Astrocyte (in vitro differentiated cells and primary cell): Measurements from ENCODE around the gene ATP6V1B1.

Experiments used
- EZH2 ChIP-seq: IDR thresholded peaks from 2 replicates; pipeline ENCODE4 v1.6.1; 2012; ENCODE audit warnings: mild to moderate bottlenecking, low read length, inconsistent platforms; ENCODE audit not compliant: insufficient read depth
- TF ChIP-seq, protein P1 (sequence below): IDR thresholded peaks from 2 replicates; pipeline ENCODE4 v1.5.1; 2011; ENCODE audit warnings: low read depth, mild to moderate bottlenecking, inconsistent platforms, low read length, moderate library complexity; ENCODE audit not compliant: insufficient read depth

GRCh38 chr2:71000780-71001591 is 65.3 kb downstream of the ATP6V1B1 start:
- TF ChIP-seq, protein P1, sequence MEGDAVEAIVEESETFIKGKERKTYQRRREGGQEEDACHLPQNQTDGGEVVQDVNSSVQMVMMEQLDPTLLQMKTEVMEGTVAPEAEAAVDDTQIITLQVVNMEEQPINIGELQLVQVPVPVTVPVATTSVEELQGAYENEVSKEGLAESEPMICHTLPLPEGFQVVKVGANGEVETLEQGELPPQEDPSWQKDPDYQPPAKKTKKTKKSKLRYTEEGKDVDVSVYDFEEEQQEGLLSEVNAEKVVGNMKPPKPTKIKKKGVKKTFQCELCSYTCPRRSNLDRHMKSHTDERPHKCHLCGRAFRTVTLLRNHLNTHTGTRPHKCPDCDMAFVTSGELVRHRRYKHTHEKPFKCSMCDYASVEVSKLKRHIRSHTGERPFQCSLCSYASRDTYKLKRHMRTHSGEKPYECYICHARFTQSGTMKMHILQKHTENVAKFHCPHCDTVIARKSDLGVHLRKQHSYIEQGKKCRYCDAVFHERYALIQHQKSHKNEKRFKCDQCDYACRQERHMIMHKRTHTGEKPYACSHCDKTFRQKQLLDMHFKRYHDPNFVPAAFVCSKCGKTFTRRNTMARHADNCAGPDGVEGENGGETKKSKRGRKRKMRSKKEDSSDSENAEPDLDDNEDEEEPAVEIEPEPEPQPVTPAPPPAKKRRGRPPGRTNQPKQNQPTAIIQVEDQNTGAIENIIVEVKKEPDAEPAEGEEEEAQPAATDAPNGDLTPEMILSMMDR = peak; percentile 78
- TF ChIP-seq EZH2 = no peak
